GM18517 (cell line): ENCODE measurements around the gene KRT4.
"Not testable (repeated sequence)": the region's sequence is repeated elsewhere in the genome, so short reads cannot be mapped to it uniquely, and the experiment has no call there.

Experiments used
- ATAC-seq: cut with Tn5 transposase; IDR thresholded peaks from one replicate; pipeline ENCODE4 v1.9.1; 2021; ENCODE audit warnings: mild to moderate bottlenecking, moderate library complexity; ENCODE audit not compliant: unreplicated experiment

Gene KRT4

GRCh38 chr12:52813885-52814709 is at the start of gene KRT4:
Gene KRT4, minus strand, starts transcription at chr12:52814116. Its CDS starts 58 bp downstream, at chr12:52814058.
- ATAC-seq, result no peak

DNA sequence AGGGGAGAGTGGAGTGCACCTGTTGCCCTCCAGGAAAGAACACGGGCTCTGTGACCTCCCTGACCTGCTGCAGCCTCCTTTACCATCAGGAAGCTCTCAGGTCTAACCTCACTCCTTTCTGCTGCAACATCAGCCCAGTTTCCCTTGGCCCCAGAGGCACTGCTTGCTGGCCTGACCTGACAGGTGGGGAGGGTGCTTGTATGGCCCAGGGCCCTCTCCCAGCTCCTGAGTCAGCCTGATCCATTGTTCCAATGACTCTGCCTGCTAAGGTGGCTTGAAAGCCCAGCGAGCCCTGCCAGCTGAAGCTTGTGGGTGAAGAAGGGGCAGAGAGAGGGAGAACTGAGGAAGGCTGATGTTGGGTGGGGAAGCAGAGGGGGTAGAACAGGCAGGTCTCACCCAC is 48.1 kb upstream of the KRT4 start:
- no peak for ATAC-seq

DNA sequence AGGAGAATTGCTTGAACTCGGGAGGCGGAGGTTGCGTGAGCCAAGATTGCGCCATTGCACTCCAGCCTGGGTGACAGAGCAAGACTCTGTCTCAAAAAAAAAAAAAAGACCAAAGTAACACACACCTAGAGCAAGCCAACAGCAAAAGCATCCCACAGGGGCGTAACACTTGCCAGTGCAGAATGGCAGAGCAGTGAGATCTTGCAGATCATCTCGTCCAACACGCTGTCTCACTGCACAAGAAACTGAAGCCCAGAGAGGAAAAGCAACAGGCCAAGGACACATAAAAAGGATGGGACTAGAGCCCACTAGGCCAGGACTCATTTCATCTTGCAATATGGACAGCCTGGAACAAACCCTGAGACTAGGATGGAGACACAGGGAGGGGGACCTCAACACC is 47.6 kb upstream of the KRT4 start:
- ATAC-seq, result no peak

DNA sequence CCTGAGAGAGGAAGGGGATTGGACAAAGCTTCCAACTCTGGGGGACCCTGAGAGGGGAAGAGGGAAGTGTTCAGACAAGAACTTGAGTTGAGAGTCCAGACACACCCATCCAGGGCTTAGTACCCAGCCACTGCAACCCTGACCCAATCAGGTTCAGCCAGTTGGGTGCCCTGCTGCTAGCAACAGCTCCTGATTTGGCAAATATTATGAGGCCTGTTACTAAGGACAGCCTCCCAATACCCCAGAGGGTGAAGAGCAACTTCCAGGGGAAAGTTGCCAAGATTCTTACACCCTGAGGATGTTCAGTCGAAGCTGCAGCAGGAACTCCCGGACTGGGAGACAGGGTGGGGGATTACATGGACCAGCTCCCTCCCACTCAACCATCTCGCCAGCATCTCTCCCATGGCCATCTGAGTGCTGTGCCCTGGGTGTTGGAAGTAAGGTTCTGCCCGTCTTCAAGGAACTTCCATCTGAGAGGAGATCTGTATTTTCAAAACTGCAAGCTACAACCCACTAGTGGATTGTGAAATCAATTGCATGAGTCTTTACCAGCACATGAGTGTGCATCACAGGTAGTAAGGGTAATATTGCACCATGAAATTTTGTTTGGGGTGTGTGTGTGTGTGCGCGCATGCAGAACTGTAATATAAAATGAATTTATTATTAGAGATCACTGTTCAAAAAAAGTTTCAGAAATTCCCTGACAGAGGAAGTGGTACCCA is 46.3 kb upstream of the KRT4 start:
- ATAC-seq, result no peak

- no peak for ATAC-seq
Observed at GRCh38 chr12:52857500-52857899, 43.6 kb upstream of the KRT4 start.

DNA sequence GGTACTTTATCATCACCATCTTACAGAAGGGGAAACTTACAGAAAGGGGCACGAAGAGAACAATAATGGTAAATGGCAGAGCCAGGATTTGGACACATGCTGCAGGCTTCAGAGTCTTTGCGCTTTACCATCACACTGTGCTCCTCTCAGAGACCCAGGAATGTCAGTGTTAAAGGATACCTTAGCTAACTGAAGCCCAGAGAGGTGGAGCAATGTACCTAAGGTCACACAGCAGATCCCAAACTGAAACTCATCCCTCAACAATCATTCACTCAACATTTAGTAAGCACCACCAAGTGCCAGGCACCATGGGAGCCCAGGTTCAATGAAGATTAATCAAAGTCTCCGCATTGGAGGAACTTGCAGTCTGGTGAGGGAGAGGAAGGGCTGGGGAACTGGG is 42.9 kb upstream of the KRT4 start:
- no peak for ATAC-seq

DNA sequence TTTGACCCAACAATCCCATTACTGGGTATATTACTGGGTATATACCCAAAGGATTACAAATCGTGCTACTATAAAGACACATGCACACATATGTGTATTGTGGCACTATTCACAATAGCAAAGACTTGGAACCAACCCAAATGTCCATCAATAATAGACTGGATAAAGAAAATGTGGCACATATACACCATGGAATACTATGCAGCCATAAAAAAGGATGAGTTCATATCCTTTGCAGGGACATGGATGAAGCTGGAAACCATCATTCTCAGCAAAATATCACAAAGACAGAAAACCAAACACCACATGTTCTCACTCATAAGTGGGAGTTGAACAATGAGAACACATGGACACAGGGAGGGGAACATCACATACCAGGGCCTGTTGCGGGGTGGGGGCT is 42.2 kb upstream of the KRT4 start:
- not testable (repeated sequence) for ATAC-seq

DNA sequence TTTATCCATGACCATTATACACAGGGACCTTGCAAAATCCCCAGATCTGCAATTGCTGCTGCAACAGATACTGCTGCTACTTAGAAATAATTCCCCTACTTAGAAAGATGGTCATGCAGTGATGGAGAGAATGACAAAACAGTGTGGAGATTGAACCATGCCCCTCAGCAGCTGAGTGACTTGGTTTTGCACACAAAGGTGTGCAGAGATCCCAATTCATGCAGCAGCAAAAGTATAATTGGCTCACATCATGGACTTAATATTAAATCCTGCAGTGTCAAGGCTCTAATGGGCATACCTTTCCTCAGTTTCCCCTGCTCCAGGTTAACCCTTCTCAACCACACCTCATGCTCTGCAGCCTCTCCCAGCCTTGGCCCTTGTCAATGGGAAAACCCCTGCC is 37.9 kb upstream of the KRT4 start:
- no peak for ATAC-seq

DNA sequence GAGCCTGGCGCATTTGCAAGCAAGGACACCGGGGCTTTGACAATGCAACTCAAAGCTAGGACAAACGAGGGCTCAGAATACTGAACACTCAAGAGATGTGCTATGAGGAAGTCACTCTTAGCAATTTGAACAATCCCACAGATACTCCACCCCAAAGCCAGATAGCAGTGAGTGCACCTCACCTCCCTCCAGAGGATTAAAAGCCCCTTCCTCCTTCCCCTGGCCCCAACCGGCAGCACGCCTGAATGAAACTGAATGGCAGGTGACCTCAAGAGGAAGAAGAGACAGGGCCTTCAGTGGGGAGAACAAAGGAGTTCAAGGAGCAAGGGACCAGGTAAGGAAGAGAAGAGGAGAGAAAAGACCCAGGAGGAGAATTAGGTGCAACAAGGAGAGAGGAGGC is 36.8 kb upstream of the KRT4 start:
- ATAC-seq, result no peak

GRCh38 chr12:52849511-52849910 is 35.6 kb upstream of the KRT4 start:
- no peak for ATAC-seq

DNA sequence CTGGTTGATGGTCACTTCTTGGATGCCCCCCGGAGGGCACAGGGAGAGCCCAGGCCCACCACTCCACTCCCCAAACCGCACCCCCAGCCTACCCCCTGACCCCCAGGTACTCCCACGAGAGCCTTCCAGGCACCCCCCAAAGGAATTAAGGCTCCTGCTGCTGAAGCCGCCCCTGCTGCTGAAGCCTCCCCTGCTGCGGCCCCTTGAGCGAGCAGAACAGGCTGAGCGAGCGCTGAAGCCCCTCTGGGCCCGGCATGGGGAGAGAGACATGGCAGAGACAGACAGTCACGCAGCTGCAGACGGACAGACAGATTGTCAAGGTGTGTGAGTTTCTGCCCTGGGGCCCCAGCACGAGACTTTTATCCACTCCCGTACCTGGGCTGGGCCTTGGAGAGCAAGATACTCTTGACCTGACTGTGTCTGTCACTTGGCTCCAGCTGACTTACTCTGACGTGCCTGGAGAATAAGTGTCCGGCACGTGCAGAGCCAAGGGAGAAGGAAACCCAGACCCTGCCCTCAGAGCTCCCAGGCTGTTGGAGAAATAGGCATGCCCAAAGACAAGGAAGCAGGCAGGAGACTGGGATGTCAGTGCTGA is 34.8 kb upstream of the KRT4 start, which contains the start of gene KRT78:
KRT78 (minus strand) TSS at position 334 of the 595 bp plus-strand sequence; CDS start at position 270, 64 bp downstream.
- ATAC-seq, result no peak

DNA sequence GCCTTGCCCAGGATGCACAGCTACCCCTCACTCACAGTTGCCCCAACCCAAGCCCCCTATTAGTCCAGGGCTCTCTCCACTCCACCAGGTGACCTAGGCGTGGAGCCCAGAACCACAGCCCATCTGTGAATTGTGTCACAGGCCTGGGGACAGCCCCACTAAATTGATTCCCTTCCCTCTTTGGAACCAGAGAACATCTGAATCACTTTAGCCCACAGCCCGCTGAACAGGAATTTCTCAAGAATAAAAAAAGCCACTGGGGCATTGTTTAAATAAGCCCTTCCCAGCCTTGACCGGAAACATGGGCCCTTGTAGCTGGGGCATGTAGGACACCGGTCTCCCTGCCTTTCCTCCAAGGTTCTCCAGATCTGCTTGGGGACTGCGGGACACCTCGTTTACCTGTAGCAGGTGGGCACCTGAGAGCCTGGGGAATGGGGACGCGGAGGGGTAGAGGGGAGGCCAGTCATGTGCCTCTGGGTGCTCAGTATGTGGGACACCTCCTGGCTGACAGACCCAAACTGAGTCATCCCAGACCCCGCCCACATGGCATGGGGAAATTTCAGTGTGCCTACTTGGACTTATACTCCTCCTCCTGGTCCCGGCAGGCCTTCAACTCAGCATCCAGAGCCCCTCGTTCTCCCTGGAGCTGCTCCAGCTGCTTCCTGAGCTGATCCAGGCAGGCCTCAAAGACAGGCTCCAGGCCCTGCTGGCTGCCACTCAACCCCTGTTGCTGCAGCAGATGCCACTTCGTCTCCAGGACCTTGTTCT is 33.6 kb upstream of the KRT4 start:
- no peak for ATAC-seq

GRCh38 chr12:52846356-52846970 is 32.5 kb upstream of the KRT4 start:
- no peak for ATAC-seq

DNA sequence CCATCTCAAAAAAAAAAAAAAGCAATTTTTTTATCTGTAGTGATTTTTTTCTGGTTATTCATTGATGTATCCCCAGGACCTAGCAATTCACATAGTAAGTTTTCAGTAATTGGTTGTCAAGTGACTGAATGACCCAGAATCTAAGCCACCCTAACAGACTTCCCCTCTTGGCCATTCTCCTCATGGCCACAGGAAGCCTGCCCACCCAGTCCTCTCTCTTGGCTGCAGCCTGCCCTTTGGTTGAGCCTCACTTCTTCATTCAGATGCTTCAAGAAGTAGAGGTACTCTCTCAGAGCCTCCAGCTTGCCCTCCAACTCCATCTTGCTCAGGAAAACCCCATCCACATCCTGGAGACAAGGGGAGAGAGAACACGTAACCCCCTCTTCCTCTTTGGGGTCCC is 32.0 kb upstream of the KRT4 start:
- no peak for ATAC-seq

GRCh38 chr12:52844386-52844785 is 30.5 kb upstream of the KRT4 start:
- no peak for ATAC-seq

DNA sequence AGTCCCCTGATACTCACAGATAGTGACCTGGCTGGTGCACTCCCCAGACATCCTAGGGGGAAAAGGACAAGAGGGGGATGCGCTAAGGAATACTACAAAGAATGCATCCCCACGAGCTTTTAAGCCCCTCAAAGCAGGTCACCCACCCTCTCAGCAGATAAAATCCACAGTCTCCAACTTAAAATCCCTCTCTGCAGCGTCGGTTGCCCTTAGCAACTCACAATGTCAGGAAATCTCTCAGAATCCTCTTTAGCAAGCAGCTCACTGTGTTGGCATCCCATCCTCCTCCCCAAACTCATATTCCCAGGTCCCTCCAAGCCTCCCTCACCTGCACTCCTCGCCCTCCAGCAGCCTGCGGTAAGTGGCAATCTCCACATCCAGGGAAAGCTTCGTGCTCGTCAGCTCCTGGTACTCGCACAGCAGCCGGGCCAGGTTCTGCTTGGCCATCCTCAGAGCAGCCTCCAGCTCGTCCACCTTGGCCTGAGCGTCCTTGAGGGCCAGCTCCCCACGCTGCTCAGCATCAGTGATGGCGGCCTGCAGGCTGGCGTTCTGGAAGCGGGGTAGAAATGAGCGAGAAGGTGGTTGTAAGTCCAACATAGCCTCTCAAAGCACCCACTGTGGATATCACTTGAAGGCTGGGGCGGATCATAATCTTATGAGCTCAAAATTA is 25.7 kb upstream of the KRT4 start:
- ATAC-seq, result no peak

- no peak for ATAC-seq
Observed at GRCh38 chr12:52838609-52839435, 24.9 kb upstream of the KRT4 start.

DNA sequence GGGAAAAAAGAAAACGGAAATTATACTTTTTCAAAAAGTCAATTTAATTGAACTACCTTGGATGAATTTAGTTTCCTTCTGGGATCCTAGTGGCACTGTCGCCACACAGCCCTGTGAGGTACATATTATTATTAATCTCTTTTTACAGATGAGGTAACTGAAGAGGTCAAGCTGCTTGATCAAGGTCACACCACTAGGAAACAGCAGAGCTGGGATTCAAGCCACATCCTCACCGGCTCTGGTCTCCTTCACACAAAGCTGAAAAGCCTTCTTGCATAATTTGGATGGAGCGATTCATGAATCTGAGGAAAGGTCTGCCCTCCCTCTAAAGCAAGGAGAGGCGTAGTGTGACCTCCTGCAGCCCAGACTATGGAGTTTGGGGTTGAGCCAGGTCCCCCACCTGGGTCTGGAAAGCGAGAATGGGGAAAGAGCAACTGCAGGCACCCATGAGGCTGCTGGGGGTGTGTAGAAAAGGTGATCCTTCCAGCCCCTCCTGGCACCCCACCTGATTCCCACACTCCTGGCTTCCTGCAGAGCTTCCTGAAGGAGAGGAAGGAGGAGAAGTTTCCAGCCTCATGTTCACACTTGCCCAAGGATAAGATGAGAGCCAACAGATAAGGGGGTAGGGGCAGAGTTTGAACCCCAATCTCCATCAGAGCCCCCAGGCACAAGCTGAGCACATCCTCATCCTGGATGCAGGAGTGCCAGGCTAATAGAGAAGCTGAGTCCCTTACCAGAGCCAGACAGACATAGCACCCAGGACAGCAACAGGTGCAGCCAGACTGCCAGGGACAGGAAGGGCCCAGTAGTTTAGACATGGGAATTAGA is 24.1 kb upstream of the KRT4 start:
- ATAC-seq, result no peak

DNA sequence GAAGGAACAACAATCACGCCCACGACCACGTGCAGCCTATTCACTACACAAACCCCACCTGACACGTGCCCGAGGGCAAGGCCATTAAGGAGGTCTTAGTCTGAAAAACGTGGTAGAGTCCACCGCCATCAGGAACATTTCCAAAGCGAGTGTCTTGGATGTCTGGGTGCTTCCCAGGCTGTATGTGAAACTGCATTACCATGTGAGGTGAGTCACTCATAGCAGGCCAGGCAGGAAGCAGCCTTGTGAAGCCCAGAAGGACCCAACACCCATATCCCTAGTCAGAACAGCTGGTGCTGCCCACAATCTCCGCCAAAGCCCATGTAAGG is 23.5 kb upstream of the KRT4 start:
- ATAC-seq, result no peak
